Measurements from ENCODE around the gene NOS1AP. TPM values are rescaled to one million over a fixed set of nuclear protein-coding genes. Genes with fewer than 3 reads are reported as not detected.

NOS1AP gene
- total and polyA plus RNA-seq, 3 experiments from 2014 or later = 0.07 TPM; not detected in 2

DNA sequence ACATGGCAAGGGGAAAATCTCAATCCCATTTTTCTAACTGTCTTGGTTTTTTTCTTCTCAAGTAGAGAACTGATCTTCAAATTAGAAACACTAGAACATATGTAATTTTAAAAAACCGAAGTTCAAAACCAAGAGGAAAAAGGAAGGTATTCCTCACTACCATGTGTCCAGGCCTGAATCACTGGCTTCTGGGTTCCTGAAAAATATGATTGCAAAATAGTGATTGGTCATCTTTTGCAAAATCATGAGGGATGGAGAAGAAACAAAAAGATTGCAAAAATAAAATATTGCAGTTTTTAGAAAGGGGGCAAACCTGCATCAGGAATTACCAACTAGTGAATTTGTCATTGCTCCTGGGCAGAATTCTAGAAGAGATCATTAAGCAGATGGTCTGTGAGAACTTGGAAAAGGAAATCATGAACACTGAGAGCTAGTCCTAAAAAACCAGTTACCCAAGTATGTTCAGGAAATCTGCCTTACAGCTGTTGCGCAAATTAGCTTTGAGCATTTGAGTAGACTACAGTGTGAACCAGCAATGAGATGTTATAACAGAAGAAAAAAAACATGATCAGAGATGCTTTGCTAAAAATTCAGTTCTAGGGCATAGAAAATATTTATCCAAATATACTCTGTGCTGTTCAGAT is 257.8 kb downstream of the NOS1AP start:
- Histone ChIP-seq H3K27ac (ENCODE audit: low read depth, low read length) (no peak overlapping the region), H3K36me3 (ENCODE audit: insufficient read depth, low read length) (no peaks in the 10 kb centered on the region), H3K9me3 (ENCODE audit: low read length) (no peaks in the 10 kb centered on the region), H3K4me3 (ENCODE audit: low read length) (no peak overlapping the region), H3K27me3 (ENCODE audit: insufficient read depth, low read length, poor library complexity, severe bottlenecking) (no peaks in the 10 kb centered on the region), H3K4me1 (ENCODE audit: insufficient read depth, low read length) (no peaks in the 10 kb centered on the region)
- Mint-ChIP-seq H3K4me1 (no peaks in the 10 kb centered on the region), H3K9me3 (no peaks in the 10 kb centered on the region), H3K27ac (no peak overlapping the region), H3K36me3 (no peaks in the 10 kb centered on the region), H3K4me3 (no peak overlapping the region), H3K27me3 (peaks cover 7 to 11% of the 10 kb centered on the region in 2 donors)
- DNase-seq = no peak
- ChIA-PET CTCF (no interaction called here), POLR2A (no interaction called here)

DNA sequence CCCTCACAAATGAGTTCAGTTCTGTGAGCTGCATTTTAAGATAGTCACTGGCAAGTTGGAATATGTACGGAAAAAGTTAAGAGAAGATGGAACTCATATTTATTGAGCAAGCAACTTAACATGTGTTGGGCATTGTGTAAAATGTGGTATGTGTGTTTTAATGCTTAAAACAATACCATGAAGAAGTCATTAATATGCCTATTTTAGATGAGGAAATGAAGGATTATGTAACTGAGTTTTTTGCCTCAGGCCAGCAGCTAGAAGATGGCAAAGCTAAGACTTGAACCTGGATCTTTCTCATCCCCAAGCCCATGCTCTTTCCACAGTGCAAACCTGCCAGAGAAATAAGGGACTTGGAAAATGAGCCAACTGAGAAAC is 258.3 kb downstream of the NOS1AP start:
- DNase-seq = no peak
- Mint-ChIP-seq H3K4me3 (no peak overlapping the region), H3K36me3 (no peaks in the 10 kb centered on the region), H3K27ac (no peak overlapping the region), H3K9me3 (no peaks in the 10 kb centered on the region), H3K4me1 (no peaks in the 10 kb centered on the region), H3K27me3 (peaks cover 7% of the 10 kb centered on the region in 2 donors)
- H3K9me3 ChIP-seq (ENCODE audit: low read length) = no peaks in the 10 kb centered on the region
- no peak overlapping the region for H3K27ac ChIP-seq (ENCODE audit: low read depth, low read length)
- no peak overlapping the region for H3K4me3 ChIP-seq (ENCODE audit: low read length)
- no peaks in the 10 kb centered on the region for H3K36me3 ChIP-seq (ENCODE audit: insufficient read depth, low read length)
- H3K27me3 ChIP-seq (ENCODE audit: insufficient read depth, low read length, poor library complexity, severe bottlenecking) = no peaks in the 10 kb centered on the region
- CTCF ChIA-PET = no interaction called here
- H3K4me1 ChIP-seq (ENCODE audit: insufficient read depth, low read length) = no peaks in the 10 kb centered on the region
- POLR2A ChIA-PET = no interaction called here

GRCh38 chr1:162328512-162328911 is 259.0 kb downstream of the NOS1AP start:
- H3K27ac Mint-ChIP-seq = no peak overlapping the region
- H3K4me1 Mint-ChIP-seq = no peaks in the 10 kb centered on the region
- Histone ChIP-seq H3K27me3 (ENCODE audit: insufficient read depth, low read length, poor library complexity, severe bottlenecking) (no peaks in the 10 kb centered on the region), H3K4me3 (ENCODE audit: low read length) (no peak overlapping the region), H3K36me3 (ENCODE audit: insufficient read depth, low read length) (no peaks in the 10 kb centered on the region), H3K9me3 (ENCODE audit: low read length) (no peaks in the 10 kb centered on the region), H3K27ac (ENCODE audit: low read depth, low read length) (no peak overlapping the region), H3K4me1 (ENCODE audit: insufficient read depth, low read length) (no peaks in the 10 kb centered on the region)
- no peak overlapping the region for H3K4me3 Mint-ChIP-seq
- ChIA-PET POLR2A (no interaction called here), CTCF (no interaction called here)
- H3K9me3 Mint-ChIP-seq = no peaks in the 10 kb centered on the region
- no peak for DNase-seq
- H3K27me3 Mint-ChIP-seq = peaks cover 6 to 7% of the 10 kb centered on the region in 2 donors
- no peaks in the 10 kb centered on the region for H3K36me3 Mint-ChIP-seq

- H3K4me3 ChIP-seq (ENCODE audit: low read length) = no peak overlapping the region
- no peaks in the 10 kb centered on the region for H3K4me1 Mint-ChIP-seq
- H3K9me3 Mint-ChIP-seq = no peaks in the 10 kb centered on the region
- H3K27ac Mint-ChIP-seq = no peak overlapping the region
- H3K4me3 Mint-ChIP-seq = no peak overlapping the region
- no peak for DNase-seq
- H3K27ac ChIP-seq (ENCODE audit: low read depth, low read length) = no peak overlapping the region
- ChIA-PET POLR2A (no interaction called here), CTCF (no interaction called here)
- H3K9me3 ChIP-seq (ENCODE audit: low read length) = no peaks in the 10 kb centered on the region
- no peaks in the 10 kb centered on the region for H3K4me1 ChIP-seq (ENCODE audit: insufficient read depth, low read length)
- H3K36me3 ChIP-seq (ENCODE audit: insufficient read depth, low read length) = no peaks in the 10 kb centered on the region
- H3K27me3 ChIP-seq (ENCODE audit: insufficient read depth, low read length, poor library complexity, severe bottlenecking) = no peaks in the 10 kb centered on the region
- H3K27me3 Mint-ChIP-seq = peaks cover 6 to 7% of the 10 kb centered on the region in 2 donors
- no peaks in the 10 kb centered on the region for H3K36me3 Mint-ChIP-seq
Observed at GRCh38 chr1:162329826-162330225, 260.3 kb downstream of the NOS1AP start.

- POLR2A ChIA-PET = no interaction called here
- no peaks in the 10 kb centered on the region for H3K36me3 ChIP-seq (ENCODE audit: insufficient read depth, low read length)
- no peak overlapping the region for H3K27ac ChIP-seq (ENCODE audit: low read depth, low read length)
- Mint-ChIP-seq H3K4me3 (no peak overlapping the region), H3K27me3 (peaks cover 14 to 42% of the 10 kb centered on the region in 2 donors), H3K4me1 (no peaks in the 10 kb centered on the region), H3K9me3 (no peaks in the 10 kb centered on the region), H3K36me3 (no peaks in the 10 kb centered on the region), H3K27ac (no peak overlapping the region)
- no peaks in the 10 kb centered on the region for H3K4me1 ChIP-seq (ENCODE audit: insufficient read depth, low read length)
- no peaks in the 10 kb centered on the region for H3K9me3 ChIP-seq (ENCODE audit: low read length)
- H3K4me3 ChIP-seq (ENCODE audit: low read length) = no peak overlapping the region
- no peaks in the 10 kb centered on the region for H3K27me3 ChIP-seq (ENCODE audit: insufficient read depth, low read length, poor library complexity, severe bottlenecking)
- CTCF ChIA-PET = no interaction called here
- DNase-seq = no peak
Observed at GRCh38 chr1:162333991-162334390, 264.5 kb downstream of the NOS1AP start.

DNA sequence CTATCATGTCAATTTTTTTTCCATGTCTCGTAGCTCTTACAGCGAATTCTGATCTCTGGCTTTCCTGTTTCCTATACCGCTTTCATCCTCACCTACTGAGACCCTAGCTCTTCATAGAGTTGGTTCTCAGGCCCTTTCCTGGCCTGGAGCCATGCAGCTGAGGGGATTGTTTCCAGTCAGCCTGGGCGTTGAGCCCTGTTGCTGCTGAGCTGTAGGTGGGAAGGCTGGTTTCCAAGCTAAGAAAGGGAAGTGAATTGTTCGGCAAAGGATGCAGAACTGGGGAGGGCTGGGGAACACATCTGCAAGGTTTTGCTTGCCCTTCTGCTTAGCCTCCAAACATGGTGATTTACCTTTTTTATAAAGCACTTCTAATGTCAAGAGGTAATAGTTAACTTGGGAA is 265.6 kb downstream of the NOS1AP start:
- no peak for DNase-seq
- Mint-ChIP-seq H3K27me3 (peaks cover 12 to 47% of the 10 kb centered on the region in 2 donors), H3K27ac (no peak overlapping the region), H3K4me1 (no peaks in the 10 kb centered on the region), H3K4me3 (no peak overlapping the region), H3K36me3 (no peaks in the 10 kb centered on the region), H3K9me3 (no peaks in the 10 kb centered on the region)
- H3K4me1 ChIP-seq (ENCODE audit: insufficient read depth, low read length) = no peaks in the 10 kb centered on the region
- POLR2A ChIA-PET = no interaction called here
- no peak overlapping the region for H3K27ac ChIP-seq (ENCODE audit: low read depth, low read length)
- H3K36me3 ChIP-seq (ENCODE audit: insufficient read depth, low read length) = no peaks in the 10 kb centered on the region
- H3K9me3 ChIP-seq (ENCODE audit: low read length) = no peaks in the 10 kb centered on the region
- CTCF ChIA-PET = no interaction called here
- no peak overlapping the region for H3K4me3 ChIP-seq (ENCODE audit: low read length)
- H3K27me3 ChIP-seq (ENCODE audit: insufficient read depth, low read length, poor library complexity, severe bottlenecking) = no peaks in the 10 kb centered on the region

- DNase-seq = no peak
- Histone ChIP-seq H3K27me3 (ENCODE audit: insufficient read depth, low read length, poor library complexity, severe bottlenecking) (no peaks in the 10 kb centered on the region), H3K36me3 (ENCODE audit: insufficient read depth, low read length) (no peaks in the 10 kb centered on the region), H3K4me3 (ENCODE audit: low read length) (no peak overlapping the region), H3K4me1 (ENCODE audit: insufficient read depth, low read length) (no peaks in the 10 kb centered on the region), H3K27ac (ENCODE audit: low read depth, low read length) (no peak overlapping the region), H3K9me3 (ENCODE audit: low read length) (no peaks in the 10 kb centered on the region)
- H3K27ac Mint-ChIP-seq = no peak overlapping the region
- no peaks in the 10 kb centered on the region for H3K4me1 Mint-ChIP-seq
- no peak overlapping the region for H3K4me3 Mint-ChIP-seq
- CTCF ChIA-PET = no interaction called here
- no peaks in the 10 kb centered on the region for H3K36me3 Mint-ChIP-seq
- H3K9me3 Mint-ChIP-seq = no peaks in the 10 kb centered on the region
- POLR2A ChIA-PET = no interaction called here
- peaks cover 7 to 45% of the 10 kb centered on the region in 2 donors for H3K27me3 Mint-ChIP-seq
Observed at GRCh38 chr1:162336621-162337285, 267.3 kb downstream of the NOS1AP start.

GRCh38 chr1:162342452-162342983 is 273.0 kb downstream of the NOS1AP start:
- Mint-ChIP-seq H3K4me3 (no peak overlapping the region), H3K36me3 (no peaks in the 10 kb centered on the region), H3K27me3 (peaks cover 7 to 22% of the 10 kb centered on the region in 2 donors), H3K4me1 (no peaks in the 10 kb centered on the region), H3K27ac (no peak overlapping the region), H3K9me3 (no peaks in the 10 kb centered on the region)
- POLR2A ChIA-PET = no interaction called here
- CTCF ChIA-PET = no interaction called here
- Histone ChIP-seq H3K36me3 (ENCODE audit: insufficient read depth, low read length) (no peaks in the 10 kb centered on the region), H3K4me1 (ENCODE audit: insufficient read depth, low read length) (no peaks in the 10 kb centered on the region), H3K27me3 (ENCODE audit: insufficient read depth, low read length, poor library complexity, severe bottlenecking) (no peaks in the 10 kb centered on the region), H3K9me3 (ENCODE audit: low read length) (no peaks in the 10 kb centered on the region), H3K27ac (ENCODE audit: low read depth, low read length) (no peak overlapping the region), H3K4me3 (ENCODE audit: low read length) (no peak overlapping the region)
- DNase-seq = no peak

Data from CD8-positive, alpha-beta memory T cell (primary cell).